GM23248 (cell line): ENCODE data around the gene FAM83D.

Experiments
- EZH2 ChIP-seq: fragments of 200-600 bp; sonication (generic); IDR thresholded peaks from 2 replicates; pipeline ENCODE4 v1.6.1; 2018; ENCODE audit warnings: antibody characterized with exemption, mild to moderate bottlenecking; ENCODE audit not compliant: insufficient read depth, poor library complexity, severe bottlenecking
- EZH2phosphoT487 ChIP-seq: fragments of 200-600 bp; sonication (generic); IDR thresholded peaks from 2 replicates; pipeline ENCODE4 v1.6.1; 2018; ENCODE audit warnings: antibody characterized with exemption, moderate library complexity, mild to moderate bottlenecking, low read depth; ENCODE audit not compliant: insufficient read depth

DNA sequence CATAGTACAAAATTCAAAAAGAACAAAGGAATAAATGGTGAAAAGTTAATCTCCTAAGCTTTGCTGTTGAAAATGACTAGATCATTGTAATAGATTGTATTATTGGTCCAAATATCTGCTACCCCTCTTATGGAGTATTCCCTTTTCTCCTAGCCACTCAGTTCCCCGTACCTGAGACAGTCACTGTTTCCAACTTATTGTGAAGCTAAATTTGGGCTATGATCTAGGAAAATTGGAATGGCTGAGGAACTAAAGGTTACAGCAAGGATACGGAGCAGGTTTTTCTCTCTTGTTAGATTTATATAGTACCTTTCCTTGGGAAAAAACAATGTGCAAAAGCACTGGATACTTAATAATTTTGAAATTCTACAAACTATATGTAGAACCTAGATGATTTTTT lies 53.2 kb downstream of the FAM83D start:
- TF ChIP-seq EZH2phosphoT487: no peak
- TF ChIP-seq EZH2: no peak
